Measurements from ENCODE around the gene KIAA0232.

DNA sequence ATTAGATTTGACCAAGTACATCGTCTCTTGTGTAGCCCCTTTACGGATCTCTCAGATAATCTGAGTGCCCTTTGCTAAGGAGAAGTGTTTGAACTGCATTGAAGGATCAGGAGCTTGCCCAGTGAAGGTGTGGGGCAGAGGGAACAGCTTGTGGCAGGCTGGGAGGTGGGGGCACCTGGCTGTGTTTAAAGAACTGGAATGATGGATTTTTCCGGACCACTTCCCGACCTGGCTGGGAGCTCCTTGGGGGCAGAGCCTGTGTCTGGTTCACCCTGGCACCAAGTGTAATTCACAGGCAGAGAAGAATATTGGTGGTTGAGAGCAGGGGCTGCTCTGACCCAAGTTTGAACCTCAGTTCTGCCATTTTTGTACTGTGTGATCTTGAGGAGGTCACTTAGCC is 145.6 kb downstream of the KIAA0232 start:
- TF ChIP-seq POLR2A (IDR thresholded peaks at IDR 0.05; ENCODE audit: low read depth, low read length) (no peak), POLR2AphosphoS5 (IDR thresholded peaks at IDR 0.05; ENCODE audit: low read depth, low read length) (no peak)
